DMS79 treated with DMSO at 0.1 percent for 48 hours (cell line): ENCODE results near the gene STAG1.
A peak's percentile ranks its signal among the peaks of the same experiment; 100 is the strongest.
"Not testable (repeated sequence)": the region's sequence is repeated elsewhere in the genome, so short reads cannot be mapped to it uniquely, and the experiment has no call there.

Source experiments
- DNase-seq: peaks from one replicate; lab custom pipeline; 2025; lab: John Stamatoyannopoulos, UW

STAG1 gene

DNA sequence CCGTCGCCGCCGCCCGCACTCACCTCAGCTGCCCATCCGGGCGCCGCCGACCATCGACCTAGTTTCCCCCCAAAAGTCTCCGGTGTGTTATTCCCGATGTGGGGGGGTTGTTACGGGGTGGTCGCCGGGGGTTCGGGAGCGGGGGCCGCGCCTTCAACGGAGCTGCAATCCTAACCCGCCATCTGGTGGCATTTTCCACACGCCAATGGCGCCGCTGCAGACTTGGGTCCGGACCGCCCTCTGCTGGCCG, at the start of gene STAG1:
Gene STAG1, minus strand, starts transcription at position 207 of the 250 bp plus-strand sequence. CDS start 121,480 bp downstream, outside the sequence.
- DNase-seq, result no peak

DNA sequence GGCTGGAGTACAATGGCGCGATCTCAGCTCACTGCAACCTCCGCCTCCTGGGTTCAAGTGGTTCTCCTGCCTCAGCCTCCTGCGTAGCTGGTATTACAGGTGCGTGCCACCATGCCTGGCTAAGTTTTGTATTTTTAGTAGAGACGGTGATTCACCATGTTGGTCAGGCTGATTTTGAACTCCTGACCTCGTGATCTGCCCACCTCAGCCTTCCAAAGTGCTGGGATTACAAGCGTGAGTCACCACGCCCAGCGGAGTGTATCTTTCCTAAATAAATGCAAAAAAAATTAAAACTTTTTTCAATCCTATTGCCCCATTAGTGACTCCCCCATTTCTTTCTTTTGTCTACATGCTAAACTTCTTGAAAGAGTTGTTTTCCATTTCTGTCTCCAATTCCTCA, 49.0 kb upstream of the STAG1 start:
- DNase-seq, result not testable (repeated sequence)

DNA sequence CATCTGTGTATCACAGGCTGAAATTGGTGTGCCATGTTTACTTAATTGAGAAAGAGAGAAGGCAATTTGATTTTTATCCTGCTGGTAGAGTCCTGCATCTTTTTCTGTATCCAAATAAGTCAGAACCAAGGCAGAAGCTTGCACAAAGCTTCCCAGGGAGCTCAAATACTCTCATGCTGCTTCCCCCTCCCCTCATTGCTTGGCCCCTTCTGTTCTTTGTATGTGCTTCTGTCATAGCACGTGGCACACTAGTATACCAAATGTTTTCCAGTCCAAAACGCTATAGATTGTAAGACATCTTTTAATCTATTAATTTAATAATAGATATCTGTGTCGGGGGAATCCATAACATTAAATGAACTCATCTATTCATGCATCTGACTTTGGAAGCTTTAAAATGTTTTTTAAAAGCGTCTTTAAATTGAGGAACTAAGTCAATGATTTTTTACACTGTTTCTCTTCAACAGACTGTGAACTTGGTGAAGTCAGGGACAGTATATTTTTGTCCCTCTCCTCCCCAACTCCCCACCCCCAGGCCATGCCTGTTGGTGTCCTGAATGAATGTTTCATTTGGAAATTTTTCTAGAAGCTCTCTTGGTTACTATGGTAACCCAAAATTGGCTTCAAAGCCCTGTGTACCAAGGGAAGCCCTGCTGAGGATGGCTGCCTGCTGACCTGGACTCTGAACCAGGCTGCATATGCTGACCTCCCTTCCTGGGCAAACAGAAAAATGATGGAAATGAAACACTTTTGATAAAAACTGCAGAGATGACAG, 40.6 kb upstream of the STAG1 start:
- DNase-seq, result no peak

DNA sequence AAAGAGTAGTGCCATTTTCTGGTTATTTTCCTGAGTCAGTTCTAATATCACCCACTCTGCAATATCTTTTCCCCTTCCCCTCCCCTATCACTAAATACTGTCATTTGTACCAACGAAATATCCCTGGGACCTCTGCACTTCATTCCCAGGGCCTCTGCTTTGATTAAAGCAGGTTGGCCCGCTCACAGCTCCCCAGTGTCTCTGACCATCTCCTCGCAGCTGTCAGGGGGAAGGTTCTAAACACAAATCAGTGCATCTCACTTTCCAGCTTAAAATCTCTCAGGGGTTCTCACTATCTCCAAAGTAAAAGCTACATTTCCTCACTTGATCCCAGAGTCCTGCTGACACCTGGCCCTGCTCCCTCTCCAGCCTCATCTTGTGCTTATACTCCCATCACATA, 38.6 kb upstream of the STAG1 start:
- DNase-seq, result no peak

DNA sequence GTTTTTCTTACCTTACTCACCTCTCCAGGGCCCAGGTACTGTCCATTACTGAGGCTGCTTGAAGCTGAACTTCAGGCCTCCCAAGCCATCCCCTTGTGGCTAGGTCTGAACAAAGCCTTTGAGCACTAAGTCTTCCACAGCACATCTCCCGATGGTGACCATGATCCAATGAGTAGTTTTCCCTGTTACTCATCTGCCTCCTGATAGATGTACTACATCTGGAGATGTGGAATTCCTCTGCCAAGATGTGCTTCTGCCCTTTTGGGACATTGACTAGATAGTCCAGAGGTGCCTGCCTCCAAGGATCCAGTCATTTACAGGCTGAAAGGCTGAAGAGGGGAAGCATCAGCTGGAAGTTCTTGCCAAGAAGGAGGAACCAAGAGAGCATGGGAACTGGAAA, 37.8 kb upstream of the STAG1 start:
- DNase-seq, result no peak

DNA sequence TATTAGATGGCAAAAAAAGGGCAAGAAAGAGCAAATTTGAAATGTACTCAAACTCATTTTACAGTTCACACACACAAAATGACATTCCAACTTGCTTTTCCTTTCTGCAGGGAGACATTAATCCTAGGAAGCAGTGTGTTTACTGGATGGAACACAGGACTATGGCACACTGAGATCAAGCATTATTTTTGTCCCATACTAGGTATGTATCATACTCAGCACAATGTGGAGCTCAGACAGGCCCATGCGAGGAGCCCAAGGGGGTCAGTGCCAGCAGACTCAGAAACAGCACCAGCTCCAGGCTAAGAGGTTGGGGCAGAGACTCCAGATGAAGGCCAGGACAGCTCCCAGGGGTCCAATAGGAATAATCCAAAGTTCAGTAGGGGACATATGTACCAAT, 36.0 kb upstream of the STAG1 start:
- DNase-seq, result no peak

DNA sequence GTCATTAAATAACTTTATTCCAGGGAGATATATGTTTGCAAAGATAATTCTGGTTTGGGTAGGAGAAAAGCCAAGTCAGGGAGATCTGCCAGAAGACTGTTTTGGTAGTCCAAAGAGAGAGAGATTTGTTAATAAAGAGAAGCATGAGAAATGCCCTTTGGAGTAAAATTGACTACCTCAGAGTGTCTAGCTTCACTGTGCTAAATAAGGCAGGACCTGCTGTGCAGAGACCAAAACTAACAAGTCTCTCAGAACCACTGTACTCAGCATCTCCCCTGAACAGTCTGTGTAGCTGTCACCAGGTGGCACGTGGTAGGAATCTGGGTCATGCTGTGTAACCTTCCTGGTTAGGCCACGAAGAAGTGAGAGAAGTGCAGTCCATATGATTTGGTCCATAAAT, 35.2 kb upstream of the STAG1 start:
- no peak for DNase-seq

DNA sequence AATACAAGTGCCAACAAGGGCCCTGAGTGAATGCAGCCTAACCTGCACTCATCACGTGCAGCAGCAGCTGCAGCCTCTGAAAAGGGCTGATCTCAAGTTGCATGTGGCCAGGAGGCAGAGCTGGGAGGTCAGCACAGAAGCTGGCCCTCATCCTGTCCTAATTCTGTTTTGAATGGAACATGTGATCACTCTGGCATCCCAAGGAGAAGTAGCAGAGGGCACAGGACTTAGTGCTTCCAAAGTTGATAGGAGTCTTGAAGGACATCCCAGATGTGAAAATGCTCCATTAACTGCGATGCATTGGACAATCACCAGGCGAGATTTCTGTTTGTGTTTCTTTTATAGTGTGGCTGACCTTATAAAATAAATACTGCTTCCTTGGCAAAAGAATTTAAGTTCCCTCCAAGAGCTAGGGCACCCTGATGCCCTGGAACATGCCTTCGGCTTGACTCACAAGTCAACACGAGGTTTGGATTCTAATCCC, 31.6 kb upstream of the STAG1 start:
- no peak for DNase-seq

DNA sequence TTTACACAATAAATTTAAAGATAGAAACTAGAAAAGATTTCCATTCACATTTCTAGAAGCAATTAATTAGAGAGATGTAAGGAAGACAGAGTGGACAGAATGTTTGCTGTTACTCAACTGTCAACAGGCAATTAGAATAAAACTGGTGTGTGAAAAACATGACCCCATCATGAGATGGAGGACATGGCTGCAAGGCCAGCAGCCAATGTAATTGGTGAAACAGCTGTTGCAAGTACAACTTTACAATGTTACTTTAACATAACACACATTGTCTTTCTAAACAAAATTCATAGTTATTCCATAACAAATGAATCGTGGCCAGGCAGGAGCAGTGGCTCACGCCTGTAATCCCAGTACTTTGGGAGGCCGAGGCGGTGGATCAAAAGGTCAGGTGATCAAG, 28.6 kb upstream of the STAG1 start:
- DNase-seq, result no peak

DNA sequence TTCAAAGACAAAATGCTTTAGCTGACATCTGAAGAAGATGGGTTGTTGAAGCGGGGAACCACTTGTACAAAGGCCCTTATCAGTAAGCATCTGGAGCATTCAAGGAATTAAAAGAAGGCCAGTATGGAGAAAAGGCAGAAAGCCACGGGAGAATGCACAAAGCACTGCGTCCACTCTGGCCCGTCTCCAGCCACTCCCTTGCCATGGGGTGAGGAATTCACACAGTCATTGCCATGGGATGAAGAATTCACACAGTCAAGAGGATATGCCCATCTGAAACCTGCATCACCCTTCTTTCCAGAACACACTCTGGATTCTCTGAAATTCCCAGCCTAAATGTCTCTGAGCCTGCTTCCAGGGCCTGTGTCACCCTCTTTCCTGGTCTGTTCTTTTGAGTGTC, 26.7 kb upstream of the STAG1 start:
- no peak for DNase-seq

DNA sequence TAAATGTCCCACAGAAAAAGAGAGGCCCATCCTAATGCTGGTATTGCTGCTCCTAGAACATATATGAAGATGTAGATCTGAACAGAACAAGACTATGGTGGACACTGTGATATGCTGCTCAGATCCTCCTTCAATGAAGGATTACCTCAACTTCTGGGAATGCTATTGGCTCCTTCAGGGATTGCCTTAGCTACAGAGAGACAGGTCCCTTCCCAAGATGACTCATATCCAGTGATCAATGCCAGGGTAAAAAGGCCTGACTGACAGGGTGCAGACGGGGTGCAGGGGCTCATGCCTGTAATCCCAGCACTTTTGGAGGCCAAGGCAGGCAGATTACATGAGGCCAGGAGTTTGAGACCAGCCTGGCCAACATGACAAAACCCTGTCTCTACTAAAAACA, 20.5 kb upstream of the STAG1 start:
- DNase-seq, result no peak

DNA sequence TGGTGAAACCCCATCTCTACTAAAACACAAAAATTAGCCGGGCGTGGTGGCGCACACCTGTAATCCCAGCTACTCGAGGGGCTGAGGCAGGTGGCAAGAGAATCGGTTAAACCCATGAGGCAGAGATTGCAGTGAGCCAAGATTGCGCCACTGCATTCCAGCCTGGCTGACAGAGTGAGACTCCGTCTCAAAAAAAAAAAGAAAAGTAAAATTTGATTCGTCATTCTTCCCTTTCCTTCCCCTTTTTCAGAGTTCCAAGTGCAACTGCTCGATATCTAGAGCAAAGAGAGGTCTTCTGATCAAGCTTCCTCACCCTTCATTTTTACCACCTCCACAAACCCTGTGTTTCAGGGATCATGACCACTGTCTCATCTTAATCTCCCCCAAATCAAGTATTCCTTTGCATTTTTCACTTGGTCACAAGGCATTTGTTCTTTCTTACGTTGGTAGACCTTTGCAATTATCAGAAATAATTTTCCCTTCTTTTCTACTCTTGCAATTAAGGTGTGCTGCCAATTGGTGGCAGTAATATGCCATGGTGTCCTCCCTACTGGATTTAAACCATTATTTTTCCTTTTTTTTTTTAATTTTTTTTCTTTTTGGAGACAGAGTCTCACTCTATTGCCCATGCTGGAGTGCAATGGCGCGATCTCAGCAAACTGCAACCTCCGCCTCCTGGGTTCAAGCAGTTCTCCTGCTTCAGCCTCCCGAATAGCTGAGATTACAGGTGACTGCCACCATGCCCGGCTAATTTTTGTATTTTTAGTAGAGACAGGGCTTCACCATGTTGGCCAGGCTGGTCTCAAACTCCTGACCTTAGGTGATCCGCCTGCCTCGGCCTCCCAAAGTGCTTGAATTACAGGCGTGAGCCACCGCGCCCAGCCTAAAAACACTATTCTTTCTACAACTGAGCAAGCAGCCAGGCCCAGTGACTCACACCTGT, 6.3 kb upstream of the STAG1 start:
- not testable (repeated sequence) for DNase-seq

DNA sequence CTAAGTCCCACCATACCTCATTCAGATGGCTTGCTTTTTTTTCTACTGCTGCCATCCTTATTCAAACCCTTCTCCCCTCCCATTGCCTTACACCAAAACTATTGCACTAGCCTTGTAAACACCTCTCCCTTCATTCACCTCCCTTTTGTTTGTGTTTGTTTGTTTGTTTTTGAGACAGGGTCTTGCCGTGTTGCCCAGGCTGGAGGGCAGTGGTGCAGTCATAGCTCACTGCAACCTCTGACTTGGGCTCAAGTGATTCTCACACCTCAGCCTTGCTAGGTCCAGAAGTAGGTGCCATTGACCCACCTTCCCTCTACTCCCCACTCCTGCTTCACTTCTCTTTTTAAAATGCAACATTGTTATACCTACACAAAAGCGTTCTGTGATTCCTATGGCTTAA, 3.0 kb upstream of the STAG1 start:
- no peak for DNase-seq

DNA sequence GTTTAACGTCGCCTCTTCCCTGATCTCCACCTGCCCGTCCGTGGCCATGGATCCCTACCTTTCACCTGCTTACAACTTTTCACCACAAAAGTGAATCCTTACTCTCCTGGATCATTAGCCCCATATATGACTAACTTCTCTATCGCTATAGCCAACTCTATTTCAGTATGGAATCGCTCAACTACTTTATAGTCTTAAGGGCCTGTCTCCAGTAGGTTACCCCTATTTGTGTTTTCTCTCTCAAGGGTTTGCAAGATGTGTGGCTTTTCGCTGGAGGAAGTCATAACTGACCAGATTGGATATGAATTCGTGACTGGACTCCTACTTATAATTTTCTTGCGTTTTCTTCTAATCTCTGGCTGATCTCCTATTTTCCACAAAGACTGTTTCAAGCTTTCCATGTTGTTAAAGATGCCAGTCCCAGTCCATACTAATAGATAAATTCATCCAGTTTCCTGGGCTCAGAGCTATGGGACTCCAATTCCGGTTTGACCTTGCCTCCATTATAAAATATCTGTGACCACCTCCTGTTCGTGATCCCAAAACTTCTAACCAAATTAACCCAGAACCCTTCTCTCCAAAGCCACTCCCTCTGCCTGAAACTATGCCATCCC, 1.3 kb upstream of the STAG1 start:
- peak; percentile 68 for DNase-seq

DNA sequence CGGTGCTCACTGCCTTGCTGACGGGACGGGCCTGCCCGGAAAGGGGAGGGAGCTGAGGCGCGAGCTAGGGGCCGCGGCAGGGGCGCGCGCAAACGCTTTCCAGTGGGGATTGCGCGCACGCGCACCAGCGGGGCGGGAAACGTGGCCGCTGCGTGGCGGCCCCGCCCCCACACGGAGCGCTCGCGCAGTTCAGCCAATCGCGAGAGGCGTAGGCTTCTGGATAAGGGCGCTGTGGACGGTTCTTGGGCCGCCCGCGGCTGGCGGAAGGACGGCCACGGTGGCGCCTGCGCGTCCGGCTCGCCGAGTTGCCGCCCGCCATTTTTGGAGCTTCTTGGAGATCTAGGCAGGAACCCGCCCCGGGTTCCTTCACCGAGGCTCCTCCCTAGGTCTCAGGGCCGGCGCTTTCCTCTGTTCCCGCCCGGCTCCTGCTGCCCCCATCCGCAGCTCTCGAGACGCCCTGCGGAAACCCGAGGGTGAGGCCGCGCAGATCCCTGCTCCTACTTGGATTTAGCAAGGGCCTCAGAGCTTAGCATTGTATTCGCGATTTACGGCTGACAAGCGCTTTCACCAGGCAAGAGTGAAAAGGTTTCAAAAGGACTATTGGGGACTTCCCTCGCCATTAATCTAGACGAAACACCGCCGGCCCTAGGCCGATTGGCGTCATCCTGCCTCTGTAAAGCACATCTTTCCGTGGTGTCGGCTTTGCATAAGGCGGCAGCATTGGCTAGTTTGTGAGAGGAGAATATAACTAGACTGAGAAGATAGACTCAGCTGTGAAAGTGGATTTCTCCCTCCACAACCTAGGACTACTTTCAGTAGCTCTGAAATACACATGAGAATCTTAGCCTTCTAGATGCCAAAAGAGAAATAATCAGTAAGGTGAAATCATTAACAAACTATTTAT, 496 bp upstream of the STAG1 start:
- peak; percentile 100 for DNase-seq

DNA sequence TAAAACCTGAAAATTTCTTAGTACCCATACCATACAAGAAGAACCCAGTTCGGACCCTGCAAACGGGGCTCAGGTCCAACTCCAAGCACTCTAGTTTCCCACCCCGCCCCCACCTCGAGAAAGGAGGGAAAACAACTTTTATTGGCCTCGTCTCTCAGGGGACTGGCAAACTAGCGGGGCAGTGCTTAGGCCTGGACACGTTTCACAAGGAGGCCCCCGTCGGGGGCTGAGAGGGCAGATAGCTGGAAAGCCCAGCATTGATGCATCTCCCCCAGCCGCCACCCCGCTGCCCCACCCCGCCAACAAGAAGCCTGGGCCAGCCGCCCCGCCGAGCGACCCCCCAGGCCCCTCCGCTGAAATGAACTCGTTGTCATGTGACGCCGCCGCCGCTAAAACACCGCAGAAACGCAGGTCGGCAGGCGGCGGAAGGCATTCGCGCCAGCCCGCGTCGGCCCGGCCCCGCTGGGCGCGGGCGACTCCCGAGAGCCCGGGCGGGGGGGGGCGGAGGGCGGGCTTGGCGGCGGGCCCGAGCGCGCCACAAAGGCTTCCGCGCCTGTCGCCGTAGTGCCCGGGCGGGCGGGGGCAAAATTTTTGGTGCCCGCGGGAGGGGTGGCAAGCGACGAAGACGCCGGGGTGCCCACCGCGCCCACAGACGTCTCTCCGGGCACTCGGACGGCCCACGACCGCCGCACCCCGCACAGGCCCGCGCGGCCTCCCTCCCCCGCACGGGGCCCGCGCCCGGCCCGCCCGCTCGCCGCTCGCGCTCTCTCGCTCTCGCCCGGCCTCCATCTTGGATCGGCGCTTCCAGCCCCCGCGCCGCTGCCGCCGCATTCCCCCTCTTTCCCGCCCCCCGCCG, 634 bp downstream of the STAG1 start:
- DNase-seq, result peak; percentile 70

DNA sequence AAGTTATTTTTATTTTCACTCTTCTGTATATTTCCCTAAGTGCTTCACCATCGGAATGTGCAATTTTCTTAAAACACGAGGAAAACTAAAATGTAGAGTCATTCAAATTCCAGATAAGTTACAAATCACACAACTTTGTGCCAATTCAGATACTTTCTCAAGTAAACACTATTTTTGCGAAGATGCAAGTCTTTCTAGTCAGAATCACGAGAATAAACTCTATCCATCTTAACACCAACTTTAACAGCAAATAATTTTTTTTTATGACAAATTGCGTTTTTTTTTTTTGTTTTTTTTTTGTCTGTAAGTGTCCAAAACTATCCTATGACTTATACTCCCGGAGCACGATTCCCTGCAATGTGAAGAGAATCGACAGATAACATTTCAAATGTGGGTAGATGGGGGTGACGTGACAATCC, 1.3 kb downstream of the STAG1 start:
- no peak for DNase-seq

DNA sequence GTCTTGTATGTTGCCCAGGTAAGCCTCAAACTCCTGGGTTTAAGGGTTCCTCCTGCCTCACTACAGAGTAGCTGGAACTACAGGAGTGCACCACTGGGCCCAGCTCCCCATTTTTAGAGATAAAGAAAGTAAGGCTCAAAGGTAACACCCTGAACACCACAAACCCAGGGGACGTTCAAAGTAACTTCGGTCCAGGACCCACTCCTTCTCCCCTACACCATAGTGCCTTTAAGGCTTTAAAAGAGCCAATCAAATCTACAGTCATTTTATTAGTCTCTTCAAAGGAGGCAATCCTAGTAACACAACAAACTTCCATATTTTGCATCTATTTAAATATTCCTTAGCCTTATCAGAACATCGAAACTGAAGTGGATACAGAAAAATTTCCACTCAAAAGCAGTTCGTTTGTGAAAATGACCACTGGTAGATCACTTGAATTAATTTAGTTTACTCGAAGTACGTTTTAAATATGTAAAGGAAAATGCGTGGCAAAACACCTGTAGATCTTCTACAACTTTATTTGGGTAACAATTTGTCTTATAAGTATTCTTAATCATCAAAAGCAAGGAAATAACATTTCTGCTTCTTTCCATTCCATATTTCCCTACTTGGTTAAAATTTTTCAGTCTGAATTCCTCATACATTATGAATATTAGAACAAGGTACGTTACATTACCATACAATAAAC, 1.8 kb downstream of the STAG1 start:
- peak; percentile 52 for DNase-seq

DNA sequence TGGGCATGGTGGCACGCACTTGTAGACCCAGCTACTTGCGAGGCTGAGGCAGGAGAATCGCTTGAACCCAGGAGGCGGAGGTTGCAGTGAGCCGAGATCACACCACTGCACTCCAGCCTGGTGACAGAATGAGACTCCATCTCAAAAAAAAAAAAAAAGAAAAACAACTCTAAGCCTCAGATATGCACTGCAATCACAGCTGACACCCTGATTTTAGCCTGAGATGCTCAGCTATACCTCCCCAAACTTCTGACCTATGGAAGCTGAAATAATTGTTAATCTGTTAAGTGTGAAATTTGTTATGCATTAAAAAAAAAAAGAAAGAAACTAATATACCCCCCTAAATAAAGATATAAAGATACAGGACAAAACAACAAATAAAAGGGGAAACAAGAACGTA, 2.6 kb downstream of the STAG1 start:
- DNase-seq, result not testable (repeated sequence)

DNA sequence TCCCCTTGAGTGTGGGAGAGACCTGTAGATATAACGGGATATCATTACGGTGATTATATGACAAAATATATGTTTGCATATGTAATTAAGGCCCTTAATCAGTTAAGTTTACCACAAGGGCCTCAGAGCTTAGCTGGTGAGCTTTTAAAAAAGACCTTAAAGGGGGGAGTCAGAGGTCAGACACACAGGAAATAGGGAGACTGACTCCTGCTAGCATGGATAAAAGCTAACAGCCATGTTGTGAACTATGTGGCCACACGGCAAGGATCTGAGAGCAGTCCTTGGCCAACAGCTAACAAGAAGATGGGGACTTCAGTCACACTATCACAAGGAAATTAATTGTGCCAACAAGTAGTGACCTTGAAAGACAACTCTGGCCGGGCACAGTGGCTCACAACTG, 3.1 kb downstream of the STAG1 start:
- no peak for DNase-seq
